IMR-90 (cell line): ENCODE measurements around the gene FAF1. TPM values are rescaled to one million over a fixed set of nuclear protein-coding genes. Genes with fewer than 3 reads are reported as not detected.

Experiments used
- ATAC-seq: fragments of 200-7000 bp; cut with Tn5 transposase; 2 replicates; pipeline ENCODE4 v1.9.1; 2020; ENCODE audit warnings: low read depth, mild to moderate bottlenecking, moderate library complexity
- BruUV-seq: library from RNA; stranded (reverse); fragments of 400-500 nt; replicated peaks from 2 replicates; lab custom pipeline; 2021; lab: Mats Ljungman, UMichigan
- CTCF ChIA-PET: fragments of 300-600 bp; formaldehyde crosslinking; extraction: SDS; loops from one replicate; lab custom pipeline; 2021; ENCODE audit warnings: antibody characterized with exemption; lab: Yijun Ruan, JAX
- POLR2A ChIA-PET: fragments of 300-600 bp; sonication (Branson Sonifier 250); formaldehyde crosslinking; loops from one replicate; lab custom pipeline; 2022; ENCODE audit warnings: antibody characterized with exemption; ENCODE audit not compliant: unreplicated experiment; lab: Charles Lee
- DNase-seq: peaks from one replicate; pipeline ENCODE4 v3.0.0; 2013
- H2AFZ ChIP-seq: replicated peaks from 2 replicates; pipeline ENCODE3; 2013; ENCODE audit warnings: low read length, mild to moderate bottlenecking; ENCODE audit not compliant: poor library complexity
- H2AK5ac ChIP-seq: 2 replicates; pipeline ENCODE4 v1.6.1; 2013; ENCODE audit warnings: low read depth, low read length, inconsistent platforms
- H2AK9ac ChIP-seq: replicated peaks from 2 replicates; pipeline ENCODE3; 2013; ENCODE audit warnings: mild to moderate bottlenecking, low read depth, low read length, moderate library complexity; ENCODE audit not compliant: poor library complexity
- H2BK120ac ChIP-seq: 2 replicates; pipeline ENCODE4 v1.6.1; 2013; ENCODE audit warnings: low read depth, low read length, inconsistent platforms
- H2BK15ac ChIP-seq: 3 replicates; pipeline ENCODE4 v1.6.1; 2013; ENCODE audit warnings: low read depth, low read length, inconsistent platforms
- H2BK20ac ChIP-seq: 2 replicates; pipeline ENCODE4 v1.6.1; 2013; ENCODE audit warnings: low read depth, mild to moderate bottlenecking, inconsistent platforms, low read length, moderate library complexity
- H2BK5ac ChIP-seq: 2 replicates; pipeline ENCODE4 v1.6.1; 2013; ENCODE audit warnings: mild to moderate bottlenecking, low read depth, low read length, inconsistent platforms; ENCODE audit not compliant: poor library complexity, severe bottlenecking
- H3K14ac ChIP-seq: replicated peaks from 2 replicates; pipeline ENCODE4 v1.6.1; 2013; ENCODE audit warnings: low read depth, low read length, inconsistent platforms
- H3K18ac ChIP-seq: 2 replicates; pipeline ENCODE4 v1.6.1; 2013; ENCODE audit warnings: low read depth, low read length, control low read depth
- H3K23ac ChIP-seq: 2 replicates; pipeline ENCODE4 v1.6.1; 2013; ENCODE audit warnings: low read depth, low read length, inconsistent platforms
- H3K27ac ChIP-seq: 2 replicates; pipeline ENCODE4 v1.5.1; 2013; ENCODE audit warnings: mild to moderate bottlenecking, control low read depth, low read length; ENCODE audit not compliant: insufficient read depth
- H3K27me3 ChIP-seq: 2 replicates; pipeline ENCODE4 v1.6.1; 2013; ENCODE audit warnings: low read length; ENCODE audit not compliant: control insufficient read depth, insufficient read depth
- H3K36me3 ChIP-seq: 2 replicates; pipeline ENCODE4 v1.6.1; 2013; ENCODE audit warnings: low read length, mixed read lengths; ENCODE audit not compliant: control insufficient read depth, insufficient read depth
- H3K4ac ChIP-seq: 2 replicates; pipeline ENCODE4 v1.6.1; 2013; ENCODE audit warnings: low read depth, low read length, inconsistent platforms
- H3K4me1 ChIP-seq: 2 replicates; pipeline ENCODE4 v1.6.1; 2013; ENCODE audit warnings: low read length, mixed read lengths; ENCODE audit not compliant: control insufficient read depth, insufficient read depth
- H3K4me2 ChIP-seq: 2 replicates; pipeline ENCODE4 v1.6.1; 2013; ENCODE audit warnings: low read depth, mild to moderate bottlenecking, control low read depth, low read length, moderate library complexity
- H3K4me3 ChIP-seq: 2 replicates; pipeline ENCODE4 v1.5.1; 2013; ENCODE audit warnings: low read depth, mild to moderate bottlenecking, control low read depth, low read length, moderate library complexity; ENCODE audit not compliant: insufficient read depth
- H3K56ac ChIP-seq: 2 replicates; pipeline ENCODE4 v1.6.1; 2013; ENCODE audit warnings: low read length, inconsistent platforms; ENCODE audit not compliant: insufficient read depth; ENCODE audit errors: extremely low read depth
- H3K79me1 ChIP-seq, 2 experiments: 2 replicates each; pipeline ENCODE4 v1.6.1; 2013; ENCODE audit warnings: low read length in 2 of 2, inconsistent platforms in 1 of 2, low read depth in 1 of 2
- H3K9ac ChIP-seq: 2 replicates; pipeline ENCODE4 v1.6.1; 2013; ENCODE audit warnings: low read depth, low read length, control low read depth
- H3K9me1 ChIP-seq: 2 replicates; pipeline ENCODE4 v1.6.1; 2013; ENCODE audit warnings: low read length, inconsistent platforms; ENCODE audit not compliant: insufficient read depth
- H3K9me3 ChIP-seq: 2 replicates; pipeline ENCODE4 v1.6.1; 2013; ENCODE audit warnings: low read length; ENCODE audit not compliant: control insufficient read depth, insufficient read depth
- H4K20me1 ChIP-seq: 2 replicates; pipeline ENCODE4 v1.6.1; 2013; ENCODE audit warnings: low read length, inconsistent platforms; ENCODE audit not compliant: insufficient read depth
- H4K5ac ChIP-seq: 2 replicates; pipeline ENCODE4 v1.6.1; 2013; ENCODE audit warnings: mild to moderate bottlenecking, low read depth, low read length, control low read depth
- H4K8ac ChIP-seq, 2 experiments: 2 replicates each; pipeline ENCODE4 v1.6.1; 2013; ENCODE audit warnings: low read depth in 2 of 2, low read length in 2 of 2, control low read depth in 1 of 2, inconsistent platforms in 1 of 2
- H4K91ac ChIP-seq: 2 replicates; pipeline ENCODE4 v1.6.1; 2013; ENCODE audit warnings: low read depth, low read length, inconsistent platforms; ENCODE audit not compliant: insufficient read depth
- BHLHE40 ChIP-seq: fragments of 150-350 bp; IDR thresholded peaks from 2 replicates; pipeline ENCODE4 v1.6.1; 2016; ENCODE audit warnings: mild to moderate bottlenecking, low read depth, low read length
- CEBPB ChIP-seq: IDR thresholded peaks from 2 replicates; pipeline ENCODE4 v1.6.1; 2012; ENCODE audit warnings: low read depth, low read length, improper control_type of control experiment
- CHD1 ChIP-seq: IDR thresholded peaks from 2 replicates; pipeline ENCODE4 v1.6.1; 2012; ENCODE audit warnings: low read depth, low read length, improper control_type of control experiment
- FOS ChIP-seq: fragments of 150-350 bp; IDR thresholded peaks from 2 replicates; pipeline ENCODE4 v1.6.1; 2016; ENCODE audit warnings: low read depth, low read length
- MAZ ChIP-seq: IDR thresholded peaks from 2 replicates; pipeline ENCODE4 v1.6.1; 2012; ENCODE audit warnings: low read depth, mild to moderate bottlenecking, low read length, improper control_type of control experiment, moderate library complexity, borderline replicate concordance
- MXI1 ChIP-seq: IDR thresholded peaks from 2 replicates; pipeline ENCODE4 v1.6.1; 2012; ENCODE audit warnings: low read depth, mild to moderate bottlenecking, low read length, moderate library complexity, borderline replicate concordance
- NFE2L2 ChIP-seq: fragments of 150-350 bp; IDR thresholded peaks from 2 replicates; pipeline ENCODE4 v1.6.1; 2016; ENCODE audit warnings: low read depth, mild to moderate bottlenecking, low read length
- POLR2A ChIP-seq: IDR thresholded peaks from 2 replicates; pipeline ENCODE4 v1.6.1; 2012; ENCODE audit warnings: mild to moderate bottlenecking, low read depth, low read length
- RAD21 ChIP-seq: IDR thresholded peaks from 2 replicates; pipeline ENCODE4 v1.6.1; 2012; ENCODE audit warnings: low read length, improper control_type of control experiment
- RFX5 ChIP-seq: IDR thresholded peaks from 2 replicates; pipeline ENCODE4 v1.8.0; 2012; ENCODE audit warnings: low read depth, mild to moderate bottlenecking, low read length, moderate library complexity
- WGBS, 2 experiments: methylation state at CpG; one replicate each; pipeline versions ENCODE4 v1.1.5 to v1.1.7; 2013; ENCODE audit warnings: missing lambda C conversion rate in 2 of 2; ENCODE audit not compliant: insufficient read length in 1 of 2; ENCODE audit errors: extremely low coverage in 2 of 2; 5-methylcytosine and 5-hydroxymethylcytosine counted together
- dilution Hi-C: fragments of 300-500 bp; cut with HindIII; formaldehyde crosslinking; loops from one replicate; pipeline ENCODE4 v1.14.3; 2018; ENCODE audit warnings: low sequenced_read_pairs; ENCODE audit not compliant: unreplicated experiment
- in situ Hi-C: fragments of 300-500 bp; cut with MboI; formaldehyde crosslinking; loops from 3 replicates; pipeline ENCODE4 v1.14.3; 2019; ENCODE audit warnings: low sequenced_read_pairs, inconsistent platforms, mixed read lengths
- intact Hi-C: fragments of 100-400 bp; cut with micrococcal nuclease; formaldehyde crosslinking; loops from 2 replicates; pipeline ENCODE4 v1.10.0; 2022
- polyA plus RNA-seq, 3 experiments: library from polyadenylated mRNA; depleted of rRNA; stranded (reverse); fragments of >200 nt; gene quantifications; 2 replicates each; pipeline ENCODE4 v1.2.3, GENCODE V29; 2012; ENCODE audit warnings: low replicate concordance in 1 of 3
- total RNA-seq: library from RNA; depleted of rRNA; stranded (reverse); fragments of >200 nt; gene quantifications from 2 replicates; pipeline ENCODE4 v1.2.3, GENCODE V29; 2012
- TF ChIP-seq, protein P1 (sequence below): fragments of 150-350 bp; IDR thresholded peaks from 2 replicates; pipeline ENCODE4 v1.6.1; 2017; ENCODE audit warnings: mild to moderate bottlenecking, antibody characterized with exemption, low read length, low read depth
- TF ChIP-seq, protein P2 (sequence below): conservative IDR thresholded peaks from 2 replicates; pipeline ENCODE4 v1.5.1; 2012; ENCODE audit warnings: mild to moderate bottlenecking, low read depth, low read length, improper control_type of control experiment
- TF ChIP-seq, protein P3 (sequence below): fragments of 150-350 bp; IDR thresholded peaks from 2 replicates; pipeline ENCODE4 v1.6.1; 2016; ENCODE audit warnings: low read depth, mild to moderate bottlenecking, low read length, moderate library complexity, borderline replicate concordance

The FAF1 gene
- total and polyA plus RNA-seq, 2 of the 4 experiments (the other 2 are of a cell fraction), result 18.8 to 72.9 TPM

DNA sequence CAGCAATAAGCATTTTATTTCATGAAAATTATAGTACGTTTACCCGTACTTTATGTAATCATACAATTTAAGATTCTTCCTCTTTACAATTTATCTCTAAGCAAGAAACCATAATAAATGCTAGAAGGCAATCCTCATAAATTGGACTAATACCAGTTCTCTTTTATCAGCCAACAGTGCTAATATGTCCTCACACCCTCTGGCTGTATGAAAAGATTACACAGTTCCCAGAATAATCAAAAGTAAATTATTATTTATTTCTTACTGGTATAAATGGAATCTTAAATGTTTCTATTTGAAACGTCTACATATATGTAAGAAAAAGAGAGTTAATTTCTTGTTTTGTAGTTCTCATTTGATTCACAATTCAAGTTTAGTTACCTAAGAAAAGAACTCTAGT, 6.9 kb upstream of the FAF1 start:
- H2AFZ ChIP-seq, result no peak overlapping the region
- H2BK20ac ChIP-seq, result no peak overlapping the region
- H3K23ac ChIP-seq, result peak overlapping the region; percentile 69; the same call in 1 of the 2 replicates
- no peak overlapping the region for H2AK5ac ChIP-seq
- H3K18ac ChIP-seq, result no peak overlapping the region
- H4K5ac ChIP-seq, result no peak overlapping the region
- H2BK5ac ChIP-seq, result peak overlapping the region; percentile 46
- TF ChIP-seq POLR2A, result no peak
- TF ChIP-seq CHD1, result no peak
- no peak for TF ChIP-seq MAZ
- TF ChIP-seq CEBPB, result no peak
- no peak for TF ChIP-seq MXI1
- no peak for TF ChIP-seq NFE2L2
- TF ChIP-seq, protein P1, sequence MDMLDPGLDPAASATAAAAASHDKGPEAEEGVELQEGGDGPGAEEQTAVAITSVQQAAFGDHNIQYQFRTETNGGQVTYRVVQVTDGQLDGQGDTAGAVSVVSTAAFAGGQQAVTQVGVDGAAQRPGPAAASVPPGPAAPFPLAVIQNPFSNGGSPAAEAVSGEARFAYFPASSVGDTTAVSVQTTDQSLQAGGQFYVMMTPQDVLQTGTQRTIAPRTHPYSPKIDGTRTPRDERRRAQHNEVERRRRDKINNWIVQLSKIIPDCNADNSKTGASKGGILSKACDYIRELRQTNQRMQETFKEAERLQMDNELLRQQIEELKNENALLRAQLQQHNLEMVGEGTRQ, result no peak
- no peak for TF ChIP-seq RFX5
- TF ChIP-seq, protein P2, sequence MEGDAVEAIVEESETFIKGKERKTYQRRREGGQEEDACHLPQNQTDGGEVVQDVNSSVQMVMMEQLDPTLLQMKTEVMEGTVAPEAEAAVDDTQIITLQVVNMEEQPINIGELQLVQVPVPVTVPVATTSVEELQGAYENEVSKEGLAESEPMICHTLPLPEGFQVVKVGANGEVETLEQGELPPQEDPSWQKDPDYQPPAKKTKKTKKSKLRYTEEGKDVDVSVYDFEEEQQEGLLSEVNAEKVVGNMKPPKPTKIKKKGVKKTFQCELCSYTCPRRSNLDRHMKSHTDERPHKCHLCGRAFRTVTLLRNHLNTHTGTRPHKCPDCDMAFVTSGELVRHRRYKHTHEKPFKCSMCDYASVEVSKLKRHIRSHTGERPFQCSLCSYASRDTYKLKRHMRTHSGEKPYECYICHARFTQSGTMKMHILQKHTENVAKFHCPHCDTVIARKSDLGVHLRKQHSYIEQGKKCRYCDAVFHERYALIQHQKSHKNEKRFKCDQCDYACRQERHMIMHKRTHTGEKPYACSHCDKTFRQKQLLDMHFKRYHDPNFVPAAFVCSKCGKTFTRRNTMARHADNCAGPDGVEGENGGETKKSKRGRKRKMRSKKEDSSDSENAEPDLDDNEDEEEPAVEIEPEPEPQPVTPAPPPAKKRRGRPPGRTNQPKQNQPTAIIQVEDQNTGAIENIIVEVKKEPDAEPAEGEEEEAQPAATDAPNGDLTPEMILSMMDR, result no peak
- no peak for TF ChIP-seq RAD21
- TF ChIP-seq FOS, result no peak
- TF ChIP-seq, protein P3, sequence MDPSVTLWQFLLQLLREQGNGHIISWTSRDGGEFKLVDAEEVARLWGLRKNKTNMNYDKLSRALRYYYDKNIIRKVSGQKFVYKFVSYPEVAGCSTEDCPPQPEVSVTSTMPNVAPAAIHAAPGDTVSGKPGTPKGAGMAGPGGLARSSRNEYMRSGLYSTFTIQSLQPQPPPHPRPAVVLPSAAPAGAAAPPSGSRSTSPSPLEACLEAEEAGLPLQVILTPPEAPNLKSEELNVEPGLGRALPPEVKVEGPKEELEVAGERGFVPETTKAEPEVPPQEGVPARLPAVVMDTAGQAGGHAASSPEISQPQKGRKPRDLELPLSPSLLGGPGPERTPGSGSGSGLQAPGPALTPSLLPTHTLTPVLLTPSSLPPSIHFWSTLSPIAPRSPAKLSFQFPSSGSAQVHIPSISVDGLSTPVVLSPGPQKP, result no peak
- no peak for TF ChIP-seq BHLHE40
- no TSS peak for BruUV-seq
- no peak overlapping the region; a peak in 1 of 4 replicates for H4K8ac ChIP-seq
- no peak overlapping the region for H2BK120ac ChIP-seq
- H3K36me3 ChIP-seq, result no peaks in the 10 kb centered on the region
- no peak overlapping the region; the same call in 1 of the 2 replicates for H3K27ac ChIP-seq
- no peaks in the 10 kb centered on the region; the same call in none of the 2 replicates for H4K20me1 ChIP-seq
- in situ Hi-C loops (no loop called here), intact Hi-C loops (no loop called here), dilution Hi-C loops (no loop called here)
- H3K4me2 ChIP-seq, result peak overlapping the region; percentile 100
- no peaks in the 10 kb centered on the region for H3K79me1 ChIP-seq
- no peak overlapping the region for H2AK9ac ChIP-seq
- no peak overlapping the region for H3K4ac ChIP-seq
- H3K27me3 ChIP-seq, result no peaks in the 10 kb centered on the region
- no peak overlapping the region for H3K14ac ChIP-seq
- H3K9me1 ChIP-seq, result no peaks in the 10 kb centered on the region
- no peak overlapping the region for H4K91ac ChIP-seq
- peak overlapping the region; percentile 88; the same call in 1 of the 2 replicates for H3K4me3 ChIP-seq
- H3K56ac ChIP-seq, result no peak overlapping the region; the same call in 1 of the 2 replicates
- CTCF ChIA-PET, result no interaction called here
- no CpG with 5 or more reads among the region's 3 CpGs for WGBS, 2 experiments
- no peaks in the 10 kb centered on the region for H3K9me3 ChIP-seq
- POLR2A ChIA-PET, result no interaction called here
- H2BK15ac ChIP-seq, result no peak overlapping the region
- H3K9ac ChIP-seq, result peak overlapping the region; percentile 68; the same call in 1 of the 2 replicates
- DNase-seq (no peak), ATAC-seq (no peak)
- H3K4me1 ChIP-seq, result no peaks in the 10 kb centered on the region
